Caco-2 (cell line): Measurements from ENCODE around the gene BCAS3. TPM values are rescaled to one million over a fixed set of nuclear protein-coding genes. Genes with fewer than 3 reads are reported as not detected.

Experiments
- BruUV-seq: library from RNA; stranded (reverse); fragments of 400-500 nt; replicated peaks from 2 replicates; lab custom pipeline; 2021; lab: Mats Ljungman, UMichigan
- CTCF ChIA-PET: fragments of 300-600 bp; sonication (Branson Sonifier 250); formaldehyde crosslinking; loops from one replicate; lab custom pipeline; 2022; ENCODE audit warnings: antibody characterized with exemption; lab: Charles Lee
- POLR2A ChIA-PET: fragments of 300-600 bp; sonication (Branson Sonifier 250); formaldehyde crosslinking; loops from one replicate; lab custom pipeline; 2022; ENCODE audit warnings: antibody characterized with exemption; lab: Charles Lee
- DNase-seq, 2 experiments: peaks; one replicate each; pipeline versions ENCODE4 v3.0.0 to v3.0.0-alpha.2; 2020 to 2022
- H3K27me3 ChIP-seq: replicated peaks from 2 replicates; pipeline ENCODE4 v1.6.0; 2011; ENCODE audit warnings: low read length; ENCODE audit not compliant: control insufficient read depth, insufficient read depth
- H3K36me3 ChIP-seq: 2 replicates; pipeline ENCODE4 v1.5.1; 2011; ENCODE audit warnings: low read length; ENCODE audit not compliant: control insufficient read depth, insufficient read depth
- H3K4me1 ChIP-seq: fragments of 250-450 bp; sonication (Bioruptor Pico); 2 replicates; pipeline ENCODE4 v1.5.1; 2020; ENCODE audit warnings: mild to moderate bottlenecking
- H3K4me3 ChIP-seq: 2 replicates; pipeline ENCODE4 v1.5.1; 2011; ENCODE audit warnings: low read depth, mild to moderate bottlenecking, control low read depth, low read length
- H3K9me3 ChIP-seq: fragments of 250-450 bp; sonication (Bioruptor Pico); 2 replicates; pipeline ENCODE4 v1.5.1; 2020; ENCODE audit warnings: mild to moderate bottlenecking, moderate library complexity
- H3K27ac Mint-ChIP-seq: one replicate; pipeline ENCODE4 v1.8.0; 2022; ENCODE audit warnings: mixed read lengths; ENCODE audit not compliant: unreplicated experiment
- H3K27me3 Mint-ChIP-seq: one replicate; pipeline ENCODE4 v1.8.0; 2022; ENCODE audit warnings: mixed read lengths; ENCODE audit not compliant: insufficient read depth, unreplicated experiment
- H3K36me3 Mint-ChIP-seq: one replicate; pipeline ENCODE4 v1.8.0; 2022; ENCODE audit warnings: mild to moderate bottlenecking, mixed read lengths; ENCODE audit not compliant: insufficient read depth, unreplicated experiment
- H3K4me1 Mint-ChIP-seq: one replicate; pipeline ENCODE4 v1.8.0; 2022; ENCODE audit warnings: low read depth, mixed read lengths; ENCODE audit not compliant: unreplicated experiment
- H3K4me3 Mint-ChIP-seq: one replicate; pipeline ENCODE4 v1.8.0; 2022; ENCODE audit warnings: mild to moderate bottlenecking, moderate library complexity, mixed read lengths; ENCODE audit not compliant: unreplicated experiment
- H3K9me3 Mint-ChIP-seq: one replicate; pipeline ENCODE4 v1.8.0; 2022; ENCODE audit warnings: mixed read lengths; ENCODE audit not compliant: unreplicated experiment
- intact Hi-C: fragments of 100-400 bp; cut with micrococcal nuclease; formaldehyde crosslinking; loops from one replicate; pipeline ENCODE4 v1.10.0; 2022; ENCODE audit not compliant: unreplicated experiment
- total RNA-seq: library from RNA; stranded (reverse); gene quantifications from 2 replicates; pipeline ENCODE4 v1.2.3, GENCODE V29; 2022
- TF ChIP-seq, protein P1 (sequence below), 2 experiments: fragments of 200-600 bp in 1 of 2; IDR thresholded peaks; 1 replicate in 1 of 2; 2 replicates in 1 of 2; pipeline versions ENCODE4 v1.5.1 to v1.8.0; 2011 to 2022; ENCODE audit warnings: antibody characterized with exemption in 1 of 2, control low read depth in 1 of 2, inconsistent platforms in 1 of 2, low read depth in 1 of 2, low read length in 1 of 2, mild to moderate bottlenecking in 1 of 2, moderate library complexity in 1 of 2; ENCODE audit not compliant: insufficient read depth in 1 of 2, severe bottlenecking in 1 of 2, unreplicated experiment in 1 of 2

The BCAS3 gene
- total RNA-seq, 1 experiment from 2014 or later = 44.1 TPM

DNA sequence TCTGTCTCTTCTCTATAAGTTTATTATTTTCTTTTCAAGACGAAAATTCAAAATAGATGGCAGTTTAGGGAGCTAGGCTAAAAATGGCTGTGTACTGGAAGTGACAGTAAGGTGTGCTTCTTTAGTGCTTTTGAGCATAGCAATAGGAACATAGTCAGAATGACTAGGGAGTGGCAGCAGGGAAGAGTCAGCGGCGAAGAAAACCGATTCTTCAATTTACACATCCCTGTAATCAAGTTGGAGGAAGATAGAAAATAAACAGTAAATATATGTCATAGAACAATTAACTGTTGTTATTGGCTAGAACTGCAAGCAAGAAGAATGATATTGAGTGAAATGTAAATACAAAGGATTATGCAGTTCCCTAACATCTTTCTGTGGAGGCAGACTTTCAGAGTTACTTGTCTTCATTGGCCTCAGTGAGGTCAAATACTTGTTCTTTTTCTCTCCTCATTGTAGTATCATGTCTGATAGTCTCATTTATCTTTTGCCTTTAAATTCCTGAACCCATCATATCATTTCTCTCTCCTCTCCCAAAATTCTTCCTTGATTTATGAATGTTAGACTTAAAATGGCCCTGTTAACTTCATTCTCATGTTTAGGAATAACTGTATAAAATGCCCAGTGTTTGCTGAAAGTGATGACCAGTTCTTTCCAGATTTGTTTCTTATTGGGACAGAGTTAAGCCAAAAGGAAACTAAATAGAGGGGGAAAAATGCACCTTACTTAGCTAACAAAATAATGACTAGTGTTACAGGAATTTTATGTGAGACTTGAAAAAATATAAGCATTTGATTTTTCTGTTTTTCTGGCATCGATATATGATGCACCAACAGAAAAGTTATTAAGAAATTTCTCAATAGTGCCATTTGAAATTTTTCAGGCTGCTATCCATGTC lies 211.4 kb downstream of the BCAS3 start:
- POLR2A ChIA-PET = no interaction called here
- peaks cover 6% of the 10 kb centered on the region; the same call in 1 of the 2 replicates for H3K4me1 ChIP-seq
- no peak for DNase-seq
- H3K27ac Mint-ChIP-seq = peak overlapping the region; percentile 63
- peaks cover 6% of the 10 kb centered on the region for H3K36me3 Mint-ChIP-seq
- TF ChIP-seq, protein P1, sequence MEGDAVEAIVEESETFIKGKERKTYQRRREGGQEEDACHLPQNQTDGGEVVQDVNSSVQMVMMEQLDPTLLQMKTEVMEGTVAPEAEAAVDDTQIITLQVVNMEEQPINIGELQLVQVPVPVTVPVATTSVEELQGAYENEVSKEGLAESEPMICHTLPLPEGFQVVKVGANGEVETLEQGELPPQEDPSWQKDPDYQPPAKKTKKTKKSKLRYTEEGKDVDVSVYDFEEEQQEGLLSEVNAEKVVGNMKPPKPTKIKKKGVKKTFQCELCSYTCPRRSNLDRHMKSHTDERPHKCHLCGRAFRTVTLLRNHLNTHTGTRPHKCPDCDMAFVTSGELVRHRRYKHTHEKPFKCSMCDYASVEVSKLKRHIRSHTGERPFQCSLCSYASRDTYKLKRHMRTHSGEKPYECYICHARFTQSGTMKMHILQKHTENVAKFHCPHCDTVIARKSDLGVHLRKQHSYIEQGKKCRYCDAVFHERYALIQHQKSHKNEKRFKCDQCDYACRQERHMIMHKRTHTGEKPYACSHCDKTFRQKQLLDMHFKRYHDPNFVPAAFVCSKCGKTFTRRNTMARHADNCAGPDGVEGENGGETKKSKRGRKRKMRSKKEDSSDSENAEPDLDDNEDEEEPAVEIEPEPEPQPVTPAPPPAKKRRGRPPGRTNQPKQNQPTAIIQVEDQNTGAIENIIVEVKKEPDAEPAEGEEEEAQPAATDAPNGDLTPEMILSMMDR (IDR thresholded peaks at IDR 0.05; ENCODE audit: insufficient read depth in 1 of 2, low read depth in 1 of 2, low read length in 1 of 2, severe bottlenecking in 1 of 2, unreplicated experiment in 1 of 2) = no peak
- peaks cover 10% of the 10 kb centered on the region for H3K4me1 Mint-ChIP-seq
- H3K36me3 ChIP-seq = no peaks in the 10 kb centered on the region
- no peaks in the 10 kb centered on the region for H3K9me3 Mint-ChIP-seq
- intact Hi-C loops = no loop called here
- no peaks in the 10 kb centered on the region for H3K9me3 ChIP-seq
- H3K27me3 Mint-ChIP-seq = no peaks in the 10 kb centered on the region
- BruUV-seq = no TSS peak
- no peak overlapping the region for H3K4me3 ChIP-seq
- H3K27me3 ChIP-seq = no peaks in the 10 kb centered on the region
- H3K4me3 Mint-ChIP-seq = no peak overlapping the region
- CTCF ChIA-PET = no interaction called here

GRCh38 chr17:60891149-60891548 lies 213.5 kb downstream of the BCAS3 start:
- H3K36me3 ChIP-seq = no peaks in the 10 kb centered on the region
- Mint-ChIP-seq H3K36me3 (peaks cover 6% of the 10 kb centered on the region), H3K4me3 (no peak overlapping the region), H3K27me3 (no peaks in the 10 kb centered on the region), H3K4me1 (peaks cover 10% of the 10 kb centered on the region), H3K9me3 (no peaks in the 10 kb centered on the region), H3K27ac (no peak overlapping the region)
- H3K27me3 ChIP-seq = no peaks in the 10 kb centered on the region
- ChIA-PET POLR2A (no interaction called here), CTCF (no interaction called here)
- BruUV-seq = no TSS peak
- no peak overlapping the region for H3K4me3 ChIP-seq
- intact Hi-C loops = no loop called here
- TF ChIP-seq, protein P1 (IDR thresholded peaks at IDR 0.05; ENCODE audit: insufficient read depth in 1 of 2, low read depth in 1 of 2, low read length in 1 of 2, severe bottlenecking in 1 of 2, unreplicated experiment in 1 of 2) = no peak
- H3K4me1 ChIP-seq = peaks cover 6% of the 10 kb centered on the region; the same call in 1 of the 2 replicates
- no peaks in the 10 kb centered on the region; the same call in 1 of the 2 replicates for H3K9me3 ChIP-seq
- DNase-seq = no peak

DNA sequence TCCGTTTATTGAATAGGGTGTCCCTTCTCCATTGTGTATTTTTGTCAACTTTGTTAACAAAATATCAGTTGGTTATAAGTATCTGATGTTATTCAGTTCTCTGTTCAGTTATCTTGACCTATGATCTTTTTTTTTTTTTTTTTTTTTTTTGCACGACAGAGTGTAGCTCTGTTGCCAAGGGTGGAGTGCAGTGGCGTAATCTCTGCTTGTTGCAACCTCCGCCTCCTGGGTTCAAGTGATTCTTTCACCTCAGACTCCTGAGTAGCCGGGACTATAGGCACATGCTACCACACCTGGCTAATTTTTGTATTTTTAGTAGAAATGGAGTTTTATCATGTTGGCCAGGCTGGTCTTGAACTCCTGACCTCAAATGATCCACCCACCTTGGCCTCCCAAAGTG lies 215.8 kb downstream of the BCAS3 start:
- H3K9me3 Mint-ChIP-seq = peaks cover 21% of the 10 kb centered on the region
- POLR2A ChIA-PET = no interaction called here
- H3K27me3 Mint-ChIP-seq = no peaks in the 10 kb centered on the region
- H3K36me3 ChIP-seq = no peaks in the 10 kb centered on the region
- no peaks in the 10 kb centered on the region for H3K36me3 Mint-ChIP-seq
- no peak overlapping the region for H3K27ac Mint-ChIP-seq
- peaks cover 7% of the 10 kb centered on the region; the same call in 1 of the 2 replicates for H3K9me3 ChIP-seq
- TF ChIP-seq, protein P1 (IDR thresholded peaks at IDR 0.05; ENCODE audit: insufficient read depth in 1 of 2, low read depth in 1 of 2, low read length in 1 of 2, severe bottlenecking in 1 of 2, unreplicated experiment in 1 of 2) = no peak
- no peaks in the 10 kb centered on the region for H3K4me1 ChIP-seq
- BruUV-seq = no TSS peak
- DNase-seq = no peak
- peaks cover 10% of the 10 kb centered on the region for H3K4me1 Mint-ChIP-seq
- H3K27me3 ChIP-seq = no peaks in the 10 kb centered on the region
- CTCF ChIA-PET = no interaction called here
- intact Hi-C loops = no loop called here
- H3K4me3 Mint-ChIP-seq = no peak overlapping the region
- H3K4me3 ChIP-seq = no peak overlapping the region
